ENCODE data around the gene SMIM38.

The SMIM38 gene

GRCh38 chr11:69141742-69142141, 14.0 kb upstream of the SMIM38 start:
- TF ChIP-seq GATA2 (IDR thresholded peaks at IDR 0.05; ENCODE audit: low read depth, low read length) (no peak), GATA3 (IDR thresholded peaks at IDR 0.05; ENCODE audit: low read depth, low read length) (no peak)

- TF ChIP-seq GATA3 (IDR thresholded peaks at IDR 0.05; ENCODE audit: low read depth, low read length) (no peak), GATA2 (IDR thresholded peaks at IDR 0.05; ENCODE audit: low read depth, low read length) (no peak)
These were observed 12.8 kb upstream of the SMIM38 start for GRCh38 chr11:69142895-69143294.

GRCh38 chr11:69144316-69145049, 11.3 kb upstream of the SMIM38 start:
- no peak for TF ChIP-seq GATA2 (IDR thresholded peaks at IDR 0.05; ENCODE audit: low read depth, low read length)
- TF ChIP-seq GATA3 (IDR thresholded peaks at IDR 0.05; ENCODE audit: low read depth, low read length) = no peak

GRCh38 chr11:69145050-69145380, 10.7 kb upstream of the SMIM38 start:
- no peak for TF ChIP-seq GATA3 (IDR thresholded peaks at IDR 0.05; ENCODE audit: low read depth, low read length)
- TF ChIP-seq GATA2 (IDR thresholded peaks at IDR 0.05; ENCODE audit: low read depth, low read length) = no peak

- TF ChIP-seq GATA3 (IDR thresholded peaks at IDR 0.05; ENCODE audit: low read depth, low read length) = no peak
- no peak for TF ChIP-seq GATA2 (IDR thresholded peaks at IDR 0.05; ENCODE audit: low read depth, low read length)
These were observed 7.4 kb upstream of the SMIM38 start for GRCh38 chr11:69148377-69148762.

- TF ChIP-seq GATA3 (IDR thresholded peaks at IDR 0.05; ENCODE audit: low read depth, low read length) (no peak), GATA2 (IDR thresholded peaks at IDR 0.05; ENCODE audit: low read depth, low read length) (no peak)
These were observed 6.9 kb upstream of the SMIM38 start for GRCh38 chr11:69148806-69149205.

GRCh38 chr11:69150175-69150574, 5.6 kb upstream of the SMIM38 start:
- TF ChIP-seq GATA2 (IDR thresholded peaks at IDR 0.05; ENCODE audit: low read depth, low read length) (no peak), GATA3 (IDR thresholded peaks at IDR 0.05; ENCODE audit: low read depth, low read length) (no peak)

- TF ChIP-seq GATA2 (IDR thresholded peaks at IDR 0.05; ENCODE audit: low read depth, low read length) (no peak), GATA3 (IDR thresholded peaks at IDR 0.05; ENCODE audit: low read depth, low read length) (no peak)
These were observed 3.9 kb upstream of the SMIM38 start for GRCh38 chr11:69151836-69152235.

- TF ChIP-seq GATA2 (IDR thresholded peaks at IDR 0.05; ENCODE audit: low read depth, low read length) (no peak), GATA3 (IDR thresholded peaks at IDR 0.05; ENCODE audit: low read depth, low read length) (no peak)
These were observed 2.9 kb upstream of the SMIM38 start for GRCh38 chr11:69152733-69153421.

GRCh38 chr11:69153661-69154060, 2.1 kb upstream of the SMIM38 start:
- TF ChIP-seq GATA3 (IDR thresholded peaks at IDR 0.05; ENCODE audit: low read depth, low read length) (no peak), GATA2 (IDR thresholded peaks at IDR 0.05; ENCODE audit: low read depth, low read length) (no peak)

GRCh38 chr11:69154211-69154913, 1.4 kb upstream of the SMIM38 start:
- TF ChIP-seq GATA2 (IDR thresholded peaks at IDR 0.05; ENCODE audit: low read depth, low read length) (no peak), GATA3 (IDR thresholded peaks at IDR 0.05; ENCODE audit: low read depth, low read length) (no peak)

GRCh38 chr11:69154938-69155301, 815 bp upstream of the SMIM38 start:
- TF ChIP-seq GATA3 (IDR thresholded peaks at IDR 0.05; ENCODE audit: low read depth, low read length) (no peak), GATA2 (IDR thresholded peaks at IDR 0.05; ENCODE audit: low read depth, low read length) (no peak)

- no peak for TF ChIP-seq GATA3 (IDR thresholded peaks at IDR 0.05; ENCODE audit: low read depth, low read length)
- no peak for TF ChIP-seq GATA2 (IDR thresholded peaks at IDR 0.05; ENCODE audit: low read depth, low read length)
These were observed 502 bp downstream of the SMIM38 start for GRCh38 chr11:69156235-69156639.

GRCh38 chr11:69156673-69157155, 979 bp downstream of the SMIM38 start:
- TF ChIP-seq GATA2 (IDR thresholded peaks at IDR 0.05; ENCODE audit: low read depth, low read length) = no peak
- TF ChIP-seq GATA3 (IDR thresholded peaks at IDR 0.05; ENCODE audit: low read depth, low read length) = no peak
